GM19452 (cell line): ENCODE measurements around the gene SAFB.
"Not testable (repeated sequence)": the region's sequence is repeated elsewhere in the genome, so short reads cannot be mapped to it uniquely, and the experiment has no call there.

Experiments
- ATAC-seq: cut with Tn5 transposase; IDR thresholded peaks from one replicate; pipeline ENCODE4 v1.9.1; 2021; ENCODE audit not compliant: unreplicated experiment

Gene SAFB

DNA sequence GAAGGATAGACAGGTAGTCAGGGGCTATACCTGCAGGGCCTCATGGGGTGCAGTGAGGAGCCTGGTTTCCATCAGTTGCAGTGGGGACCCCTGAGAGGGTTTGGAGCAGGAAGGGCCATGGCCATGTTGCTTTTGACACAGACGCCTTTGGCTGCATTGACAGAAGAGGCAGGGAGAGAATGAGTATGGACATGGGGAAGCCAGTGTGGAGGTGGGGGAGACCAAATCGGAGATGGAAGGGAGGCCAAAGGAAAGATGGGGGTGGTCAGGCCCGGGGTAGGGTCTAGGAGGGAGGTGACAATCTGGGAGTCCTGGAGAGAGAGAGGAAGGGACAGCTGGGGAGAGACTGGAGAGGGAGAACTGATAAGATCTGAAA lies 59.2 kb downstream of the SAFB start:
- ATAC-seq: no peak

DNA sequence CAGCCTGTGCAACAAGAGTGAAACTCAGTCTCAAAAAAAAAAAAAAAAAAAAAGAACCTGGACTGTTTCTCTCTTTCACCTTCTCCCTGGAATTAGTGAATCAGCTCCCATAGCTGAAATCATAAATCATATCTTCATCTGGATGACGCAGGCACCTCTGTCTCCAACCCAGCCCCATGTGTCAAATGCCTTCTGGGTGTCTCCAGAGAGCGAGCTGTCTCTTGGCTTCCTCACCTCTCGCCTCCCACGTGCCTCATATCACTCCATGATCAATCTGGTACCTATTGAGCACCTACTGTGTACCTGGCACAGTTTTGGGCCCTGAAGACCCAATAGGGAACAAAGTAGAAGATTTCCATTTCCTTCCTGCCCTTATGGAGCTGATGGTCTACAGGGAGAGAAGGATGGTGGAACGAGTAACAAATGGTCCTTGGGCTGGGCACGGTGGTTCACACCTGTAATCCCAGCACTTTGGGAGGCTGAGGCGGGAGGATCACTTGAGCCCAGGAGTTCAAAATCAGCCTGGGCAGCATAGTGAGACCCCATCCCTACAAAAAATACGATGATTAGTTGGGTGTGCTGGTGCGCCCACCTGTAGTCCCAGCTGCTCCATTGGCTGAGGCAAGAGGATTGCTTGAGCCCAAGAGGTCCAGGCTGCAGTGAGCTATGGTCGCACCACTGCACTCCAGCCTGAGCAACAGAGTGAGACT lies 60.4 kb downstream of the SAFB start:
- no peak for ATAC-seq

DNA sequence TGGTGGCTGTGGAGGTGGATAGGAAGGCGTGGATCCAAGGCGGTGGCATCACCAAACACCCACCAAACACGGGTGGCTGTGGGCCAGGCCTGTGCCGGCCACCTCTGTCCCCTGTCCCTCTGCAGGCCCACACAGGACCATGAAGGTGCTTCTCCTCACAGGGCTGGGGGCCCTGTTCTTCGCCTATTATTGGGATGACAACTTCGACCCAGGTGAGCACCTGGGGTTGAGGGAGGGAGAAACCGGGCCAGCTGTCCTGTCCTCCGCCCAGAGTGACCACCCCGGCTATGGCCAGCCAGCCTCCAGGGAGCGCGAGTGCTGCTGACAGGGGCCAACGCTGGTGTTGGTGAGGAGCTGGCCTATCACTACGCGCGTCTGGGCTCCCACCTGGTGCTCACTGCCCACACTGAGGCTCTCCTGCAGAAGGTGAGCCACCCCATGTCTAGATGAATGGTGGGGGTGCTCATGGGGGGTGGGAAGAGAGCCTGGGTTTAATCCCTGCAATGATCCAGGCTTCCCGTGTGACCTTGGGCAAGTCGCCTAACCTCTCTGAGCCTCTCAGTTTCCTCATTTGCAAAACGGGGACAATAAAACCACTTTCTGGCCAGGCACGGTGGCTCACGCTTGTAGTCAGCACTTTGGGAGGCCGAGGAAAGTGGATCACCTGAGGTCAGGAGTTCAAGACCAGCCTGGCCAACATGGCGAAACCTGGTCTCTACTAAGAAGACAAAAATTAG lies 62.0 kb downstream of the SAFB start:
- no peak for ATAC-seq

DNA sequence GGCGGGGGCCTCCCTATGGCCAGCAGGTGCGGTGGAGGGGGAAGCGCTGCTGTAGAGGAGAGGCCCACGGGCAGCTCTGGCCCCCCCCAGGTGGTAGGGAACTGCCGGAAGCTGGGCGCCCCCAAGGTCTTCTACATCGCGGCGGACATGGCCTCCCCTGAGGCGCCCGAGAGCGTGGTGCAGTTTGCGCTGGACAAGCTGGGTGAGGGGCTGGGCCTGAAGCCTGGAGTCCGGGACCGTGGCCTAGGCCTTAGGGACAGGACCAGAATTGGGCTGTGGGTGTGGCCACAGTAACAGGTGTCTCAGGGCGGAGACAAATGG lies 63.4 kb downstream of the SAFB start:
- ATAC-seq: no peak

DNA sequence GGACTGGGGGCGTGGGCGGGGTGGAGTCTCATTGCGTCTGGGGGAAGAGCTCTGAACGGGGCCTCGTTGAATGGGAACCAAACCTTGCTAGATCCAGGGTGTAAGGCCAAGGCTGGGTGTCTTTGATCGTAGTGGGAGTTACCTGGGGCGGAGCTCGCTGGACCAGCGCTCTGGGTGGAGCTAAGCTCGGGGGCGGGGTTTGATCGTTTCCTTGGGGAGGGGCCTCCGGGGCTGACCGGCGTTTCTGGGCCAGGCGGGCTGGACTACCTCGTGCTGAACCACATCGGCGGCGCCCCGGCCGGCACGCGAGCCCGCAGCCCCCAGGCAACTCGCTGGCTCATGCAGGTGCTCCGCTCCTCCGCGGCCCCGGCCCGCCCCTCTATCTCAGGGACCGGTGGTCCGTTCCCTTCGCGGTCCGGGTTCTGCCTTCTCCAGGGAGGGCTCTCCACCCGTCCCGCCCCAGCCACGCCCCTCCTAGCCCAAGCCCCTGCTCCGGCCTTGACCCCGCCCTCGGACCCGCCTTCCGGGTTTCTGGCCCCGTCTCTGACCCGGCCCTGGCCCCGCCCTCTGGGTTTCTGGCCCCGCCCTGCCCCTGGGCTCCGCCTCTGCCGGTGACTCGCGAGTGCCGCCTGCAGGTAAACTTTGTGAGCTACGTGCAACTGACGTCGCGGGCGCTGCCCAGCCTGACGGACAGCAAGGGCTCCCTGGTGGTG lies 63.9 kb downstream of the SAFB start:
- ATAC-seq: peak; percentile 51

DNA sequence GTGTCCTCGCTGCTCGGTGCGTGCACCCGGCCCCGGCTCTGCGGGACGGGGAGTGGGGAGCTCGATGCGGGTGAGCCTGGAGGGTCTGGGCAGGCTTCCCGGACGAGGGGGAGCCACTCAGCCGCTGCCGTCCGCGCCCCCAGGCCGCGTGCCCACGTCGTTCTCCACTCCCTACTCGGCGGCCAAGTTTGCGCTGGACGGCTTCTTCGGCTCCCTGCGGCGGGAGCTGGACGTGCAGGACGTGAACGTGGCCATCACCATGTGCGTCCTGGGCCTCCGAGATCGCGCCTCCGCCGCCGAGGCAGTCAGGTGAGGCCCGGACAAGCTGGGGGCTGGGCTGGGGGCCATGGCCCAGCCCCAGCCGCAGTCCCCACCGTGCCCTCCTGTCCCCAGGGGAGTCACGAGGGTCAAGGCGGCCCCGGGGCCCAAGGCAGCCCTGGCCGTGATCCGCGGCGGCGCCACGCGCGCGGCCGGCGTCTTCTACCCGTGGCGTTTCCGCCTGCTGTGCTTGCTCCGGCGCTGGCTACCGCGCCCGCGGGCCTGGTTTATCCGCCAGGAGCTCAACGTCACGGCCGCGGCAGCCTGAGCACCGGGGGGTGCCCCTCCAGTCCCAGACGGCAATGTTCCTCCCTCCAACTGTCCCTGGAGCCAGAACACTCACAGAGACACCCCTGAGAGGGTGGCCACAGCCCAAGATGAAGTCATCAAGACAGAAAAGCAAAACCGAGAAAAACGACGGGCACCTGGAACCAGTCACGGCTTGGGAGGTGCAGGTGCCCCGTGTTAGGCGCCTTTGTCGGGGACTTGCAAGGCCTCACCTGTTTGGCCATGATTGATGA lies 64.7 kb downstream of the SAFB start:
- ATAC-seq: no peak

DNA sequence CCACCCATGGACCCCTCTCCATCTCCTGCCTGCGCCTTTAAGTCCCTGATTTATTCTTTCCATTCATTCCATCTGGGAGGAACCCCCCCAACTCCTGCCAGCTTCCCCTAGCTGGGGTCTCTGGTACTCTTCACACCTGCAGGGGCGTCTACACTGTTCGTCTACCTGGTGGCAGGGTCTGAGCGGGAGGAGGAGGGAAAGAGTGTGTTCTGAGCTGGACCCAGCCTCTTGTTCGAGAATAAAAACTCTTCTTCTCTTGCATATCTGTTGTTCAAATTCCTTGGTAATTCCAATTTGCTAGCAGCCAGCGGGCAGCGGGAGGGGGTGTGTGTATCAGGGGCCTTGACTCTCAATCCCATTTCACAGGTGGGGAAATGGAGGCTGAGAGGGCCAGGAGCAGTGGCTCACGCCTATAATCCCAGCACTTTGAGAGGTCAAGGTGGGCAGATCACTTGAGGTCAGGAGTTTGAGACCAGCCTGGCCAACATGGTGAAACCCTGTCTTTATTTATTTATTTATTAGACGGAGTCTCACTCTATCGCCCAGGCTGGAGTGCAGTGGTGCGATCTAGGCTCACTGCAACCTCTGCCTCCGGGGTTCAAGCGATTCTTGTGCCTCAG lies 65.5 kb downstream of the SAFB start:
- not testable (repeated sequence) for ATAC-seq

DNA sequence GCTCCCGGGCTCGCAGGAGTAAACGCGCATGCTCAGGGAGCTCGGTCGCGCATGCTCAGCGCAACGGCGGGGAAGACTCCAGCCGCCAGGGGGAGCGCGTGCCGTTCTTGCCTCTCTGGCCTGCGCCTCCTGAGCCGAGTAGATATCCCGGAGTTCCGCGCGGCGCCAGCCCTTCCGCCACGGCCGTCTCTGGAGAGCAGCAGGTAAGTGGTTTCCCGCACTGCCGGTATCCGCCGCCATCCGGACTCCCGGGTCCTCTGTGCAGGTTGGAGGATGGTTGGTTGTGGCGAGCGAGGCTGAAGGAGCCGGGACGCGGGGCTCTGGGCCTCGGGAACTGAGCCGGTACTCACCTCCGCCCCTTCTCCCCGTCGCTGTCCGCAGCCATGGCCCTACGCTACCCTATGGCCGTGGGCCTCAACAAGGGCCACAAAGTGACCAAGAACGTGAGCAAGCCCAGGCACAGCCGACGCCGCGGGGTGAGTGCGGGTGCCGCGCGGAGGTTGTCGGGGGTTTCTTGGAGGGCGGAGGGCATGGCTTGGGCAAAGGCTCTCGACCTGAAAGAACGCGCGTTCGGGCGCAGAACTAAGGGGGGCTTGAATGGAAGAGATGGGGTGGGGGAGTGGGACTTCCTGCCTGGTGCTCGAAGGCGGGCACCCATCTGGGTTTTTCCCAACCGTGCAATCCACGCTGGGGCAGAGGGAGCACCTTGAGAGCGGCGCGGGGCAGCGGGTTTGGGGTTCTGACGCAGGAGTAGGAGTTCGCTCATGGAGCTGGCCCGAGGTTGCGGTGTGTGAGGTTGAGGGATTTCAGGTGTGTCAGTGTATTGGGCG lies 67.5 kb downstream of the SAFB start, which contains the start of gene RPL36:
RPL36 (plus strand) TSS at position 171 of the 830 bp plus-strand sequence; CDS start at position 384, 213 bp downstream.
- ATAC-seq: peak; percentile 39

DNA sequence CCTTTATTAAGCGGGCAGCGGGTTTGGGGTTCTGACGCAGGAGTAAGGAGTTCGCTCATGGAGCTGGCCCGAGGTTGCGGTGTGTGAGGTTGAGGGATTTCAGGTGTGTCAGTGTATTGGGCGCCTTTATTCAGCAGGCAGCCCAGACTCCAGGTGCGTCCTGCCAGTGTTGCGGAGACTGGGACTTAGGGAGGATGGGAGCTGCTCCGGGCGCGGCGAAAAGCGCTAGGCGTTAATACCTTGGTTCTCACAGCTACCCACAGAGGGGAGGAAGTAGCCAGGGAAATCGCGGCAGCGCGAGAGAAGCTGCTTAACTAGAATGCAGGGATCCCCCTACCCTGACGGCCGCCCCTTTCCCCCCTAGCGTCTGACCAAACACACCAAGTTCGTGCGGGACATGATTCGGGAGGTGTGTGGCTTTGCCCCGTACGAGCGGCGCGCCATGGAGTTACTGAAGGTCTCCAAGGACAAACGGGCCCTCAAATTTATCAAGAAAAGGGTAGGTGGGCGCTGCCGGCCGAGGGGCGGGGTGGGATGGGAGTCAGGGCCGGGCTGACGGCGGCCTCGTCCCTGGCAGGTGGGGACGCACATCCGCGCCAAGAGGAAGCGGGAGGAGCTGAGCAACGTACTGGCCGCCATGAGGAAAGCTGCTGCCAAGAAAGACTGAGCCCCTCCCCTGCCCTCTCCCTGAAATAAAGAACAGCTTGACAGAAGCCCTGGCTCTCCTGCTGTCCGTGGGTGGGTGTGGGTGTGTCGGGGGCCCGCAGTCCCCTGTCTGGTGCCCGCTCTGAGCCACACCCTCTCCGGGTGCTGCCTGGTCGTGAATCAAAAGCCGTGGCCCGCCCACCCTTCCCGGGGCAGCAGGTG lies 68.3 kb downstream of the SAFB start:
- no peak for ATAC-seq

DNA sequence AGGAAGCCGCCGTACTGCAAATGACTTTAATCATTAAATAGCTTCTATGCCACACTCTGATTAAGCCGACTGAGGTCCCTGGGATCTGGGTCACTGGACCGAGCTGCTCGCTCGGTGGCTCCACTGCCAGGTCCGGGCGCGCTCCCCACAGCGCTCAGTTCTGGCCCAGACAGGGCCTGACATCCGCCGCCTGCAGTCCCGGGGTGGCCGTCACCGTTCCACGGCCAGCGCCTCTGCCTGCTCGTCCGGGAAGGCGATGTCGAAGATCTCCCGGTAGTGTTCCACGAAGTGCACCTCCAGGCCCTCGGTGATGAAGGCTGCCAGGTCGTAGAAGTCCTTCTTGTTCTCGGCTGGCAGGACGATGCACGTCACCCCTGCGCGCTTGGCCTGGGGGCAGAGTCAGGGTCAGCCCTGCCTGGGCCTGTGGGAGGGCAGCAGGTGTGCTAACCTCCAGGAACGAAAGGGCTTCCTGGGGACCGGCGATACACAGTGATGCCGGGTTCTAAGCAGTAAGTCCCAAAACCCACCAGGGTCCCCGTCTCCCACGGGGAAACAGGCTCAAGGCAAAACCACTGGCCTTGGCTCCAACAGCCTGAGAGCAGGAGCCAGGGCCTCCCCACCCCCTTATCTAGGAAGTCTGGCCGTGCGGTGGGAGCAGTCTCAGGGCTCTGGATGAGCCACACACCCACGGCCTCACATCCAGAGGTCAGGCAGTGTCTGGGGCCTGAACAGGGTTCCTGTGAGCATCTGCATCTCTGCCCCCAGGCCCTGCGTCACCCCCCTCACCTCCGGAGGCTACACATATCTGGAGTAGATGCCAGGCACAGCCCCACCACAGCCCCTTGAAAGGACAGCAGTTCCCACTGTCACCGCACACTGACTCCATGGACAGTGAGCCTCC lies 69.2 kb downstream of the SAFB start:
- ATAC-seq: no peak

DNA sequence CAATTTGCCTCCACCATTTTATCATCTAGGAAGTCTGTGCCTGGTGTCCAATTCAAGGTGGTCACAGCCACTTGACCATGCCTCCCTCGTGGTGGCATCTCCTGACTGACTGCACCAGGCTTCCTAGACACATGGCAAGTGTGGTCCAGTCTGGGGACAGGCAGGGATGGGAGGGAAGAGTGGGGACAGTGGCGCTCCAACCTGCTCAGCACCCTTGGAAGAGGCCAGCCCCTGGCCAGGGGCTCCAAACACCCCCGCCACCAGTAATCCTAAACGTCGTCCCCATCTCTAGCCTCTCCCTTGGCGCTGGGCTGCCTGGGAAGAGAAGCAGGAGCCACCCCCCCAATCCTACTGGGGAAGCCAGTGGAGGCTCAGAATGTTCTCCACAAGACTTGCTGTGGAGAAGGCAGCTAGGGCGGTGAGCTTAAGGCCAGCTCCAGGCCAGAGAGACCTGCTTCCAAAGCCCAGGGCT lies 69.9 kb downstream of the SAFB start:
- ATAC-seq: no peak

DNA sequence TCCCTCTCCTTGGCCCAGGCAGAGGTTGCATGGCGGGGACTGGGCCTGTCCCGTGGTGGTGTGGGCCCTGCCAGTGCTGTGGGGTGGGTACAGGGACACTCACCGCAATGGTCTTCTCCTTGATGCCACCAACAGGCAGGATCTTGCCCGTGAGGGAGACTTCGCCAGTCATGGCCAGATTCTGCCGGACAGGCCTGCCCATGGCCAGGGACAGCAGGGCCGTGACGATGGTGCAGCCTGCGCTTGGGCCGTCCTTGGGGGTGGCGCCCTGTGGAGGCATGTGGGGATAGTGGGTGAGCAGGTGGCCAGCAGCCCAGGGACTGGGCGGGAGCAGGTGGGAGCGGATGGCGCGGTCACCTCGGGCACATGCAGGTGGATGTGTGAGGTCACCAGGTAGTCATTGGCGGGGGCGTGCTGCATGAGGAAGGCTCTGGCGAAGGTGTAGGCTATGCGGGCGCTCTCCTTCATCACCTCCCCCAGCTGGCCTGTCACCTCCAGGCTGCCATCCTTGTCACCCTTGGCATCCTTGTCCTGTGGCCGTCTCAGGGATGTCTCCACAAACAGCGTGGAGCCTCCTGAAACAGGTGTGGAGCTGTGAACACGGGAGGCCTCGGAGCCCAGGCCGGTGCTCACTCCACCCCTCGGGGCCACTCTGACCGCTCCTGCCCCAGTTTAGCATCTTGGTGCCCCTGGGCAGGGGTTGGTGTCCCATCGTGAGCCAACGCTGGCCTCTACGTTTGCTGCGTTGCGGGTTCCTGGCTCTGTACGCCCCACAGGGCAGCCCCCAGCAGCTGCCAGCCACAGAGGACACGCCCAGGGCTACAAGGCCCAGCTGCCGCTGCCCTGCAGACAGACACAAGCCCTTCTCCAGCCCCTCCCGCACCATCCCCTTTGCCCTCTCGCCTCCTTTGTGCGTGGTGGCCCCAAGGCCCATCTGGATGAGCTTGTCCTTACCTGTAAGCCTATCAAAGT lies 70.6 kb downstream of the SAFB start:
- no peak for ATAC-seq

DNA sequence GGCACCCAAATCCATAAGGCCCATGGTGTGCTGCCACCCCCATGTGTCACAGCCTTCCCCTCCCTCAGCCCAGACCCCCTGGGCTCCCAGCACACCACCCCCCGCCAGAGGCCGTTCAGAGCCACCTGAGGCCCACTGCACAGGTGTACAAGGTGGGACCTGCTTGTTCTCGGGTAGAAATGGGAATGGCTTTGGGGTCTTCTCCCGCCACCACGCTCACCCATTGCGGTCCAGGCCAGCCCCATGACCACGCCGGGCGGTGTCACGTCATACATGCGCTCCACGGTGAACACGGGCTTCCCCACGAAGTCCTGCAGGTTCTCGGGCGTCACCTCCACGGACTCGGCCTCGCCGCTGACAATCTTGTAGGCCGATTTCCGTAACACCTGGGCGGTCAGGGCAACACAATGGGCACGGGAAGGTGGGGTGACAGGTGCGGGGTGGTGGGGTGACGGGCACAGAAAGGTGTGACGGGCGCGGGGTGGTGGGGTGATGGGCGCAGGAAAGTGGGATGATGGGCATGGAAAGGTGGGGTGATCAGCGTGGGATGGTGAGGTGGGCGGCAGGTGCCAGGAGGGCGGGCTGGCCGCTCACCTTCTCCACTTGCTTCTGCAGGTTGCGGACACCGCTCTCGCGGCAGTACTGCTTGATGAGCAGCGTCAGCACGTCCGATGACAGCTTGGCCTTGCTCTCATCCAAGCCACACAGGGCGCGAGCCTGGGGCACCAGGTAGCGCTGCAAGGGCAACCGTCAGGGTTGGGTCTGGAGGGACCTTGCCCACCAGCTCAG lies 71.5 kb downstream of the SAFB start:
- ATAC-seq: no peak

DNA sequence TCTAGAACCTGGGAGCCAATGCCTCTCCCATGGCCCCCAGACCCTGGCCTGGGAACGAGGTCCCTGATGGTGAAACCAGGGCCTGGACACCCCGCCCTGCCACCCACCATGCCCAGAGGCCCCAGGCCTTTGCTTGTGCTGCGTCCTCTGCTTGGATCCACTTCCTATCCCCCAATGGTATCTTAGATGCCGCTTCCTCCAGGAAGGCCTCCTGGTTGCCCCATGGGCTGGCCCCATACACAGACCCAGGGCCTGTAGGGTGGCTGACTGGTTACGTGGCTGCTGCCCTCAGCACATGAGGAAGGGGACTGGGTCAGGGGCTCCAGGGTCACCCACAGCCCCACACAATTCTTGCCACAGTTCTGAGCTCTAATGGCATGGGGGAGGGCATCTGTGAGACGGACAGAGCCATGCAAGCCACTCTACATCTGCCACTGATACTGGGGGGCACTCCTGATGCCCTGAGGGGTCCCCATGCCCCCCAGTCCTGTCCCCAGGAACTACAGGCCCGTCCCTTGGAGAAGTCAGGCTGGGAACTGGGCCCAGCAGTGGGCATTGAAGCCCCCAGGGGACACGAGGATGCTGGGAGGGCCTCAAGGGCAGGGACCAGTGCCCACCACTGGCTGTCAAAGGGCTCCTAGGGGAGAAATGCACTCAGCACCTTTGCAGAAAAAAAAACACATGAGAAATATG lies 72.2 kb downstream of the SAFB start:
- no peak for ATAC-seq

DNA sequence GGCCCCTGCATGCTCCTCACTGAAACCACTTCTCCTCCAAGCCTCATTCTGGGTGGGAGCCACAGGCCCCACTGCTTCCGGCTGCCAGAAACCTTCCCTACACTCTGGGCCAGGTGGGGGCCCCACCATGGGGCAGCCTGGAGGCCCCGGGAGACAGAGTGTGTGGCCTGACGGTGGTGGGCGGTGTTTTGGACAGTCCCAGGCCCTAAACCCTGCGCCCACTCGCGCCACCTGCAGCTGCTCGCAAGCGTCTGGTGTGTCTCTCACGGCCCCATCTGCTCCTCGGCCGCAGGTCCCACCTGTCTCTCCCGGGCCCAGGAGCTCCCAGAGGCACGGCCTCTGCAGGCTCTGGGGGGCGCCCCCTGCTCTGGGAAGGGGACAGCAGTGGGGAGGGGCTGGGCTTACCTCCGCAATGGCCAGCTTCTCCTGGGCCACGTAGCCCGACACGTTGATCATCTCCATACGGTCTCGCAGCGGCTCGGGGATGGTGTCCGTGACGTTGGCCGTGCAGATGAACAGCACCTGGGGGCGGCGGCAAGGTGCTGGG lies 72.8 kb downstream of the SAFB start:
- no peak for ATAC-seq
